HG02798 (cell line): ENCODE results near the gene DNAH3.

Experiments used
- ATAC-seq: cut with Tn5 transposase; IDR thresholded peaks from one replicate; pipeline ENCODE4 v1.9.1; 2021; ENCODE audit warnings: mild to moderate bottlenecking; ENCODE audit not compliant: unreplicated experiment, poor library complexity

DNAH3 gene

DNA sequence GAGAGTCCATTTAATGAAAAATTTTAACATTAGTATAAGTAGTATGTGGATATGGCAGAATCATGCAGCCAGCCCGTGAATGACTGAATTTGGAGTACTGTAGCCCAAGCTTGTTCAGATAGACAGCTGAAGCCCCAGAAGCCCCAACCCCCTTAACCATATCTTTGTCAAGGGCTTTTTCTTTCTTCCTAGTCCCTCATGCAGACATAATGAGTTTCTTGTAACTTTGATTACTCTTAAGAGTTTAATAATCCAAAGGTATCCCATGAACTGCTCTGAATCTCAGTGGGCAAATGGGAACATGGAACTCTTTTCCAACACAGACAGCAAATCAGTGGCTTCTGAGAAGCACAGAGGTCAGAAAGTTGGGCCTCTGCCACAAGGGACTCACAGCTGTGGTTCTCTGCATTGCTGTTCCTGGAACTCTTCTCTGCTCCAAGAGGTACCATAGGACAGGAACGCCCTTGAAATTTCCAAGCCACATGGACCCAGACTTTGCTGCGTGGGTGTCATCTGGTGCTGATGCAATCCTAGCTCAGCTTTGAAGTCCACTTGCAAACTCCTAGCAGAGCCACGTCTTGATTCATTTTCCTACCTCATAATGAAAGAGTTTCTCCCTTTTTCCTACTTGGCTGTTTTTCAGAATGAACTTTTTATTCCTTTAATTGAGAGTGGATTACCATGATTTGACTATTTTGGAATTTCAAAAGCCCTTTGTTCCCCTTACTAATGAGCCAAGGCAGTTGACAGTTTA is 232.0 kb downstream of the DNAH3 start:
- ATAC-seq: no peak

DNA sequence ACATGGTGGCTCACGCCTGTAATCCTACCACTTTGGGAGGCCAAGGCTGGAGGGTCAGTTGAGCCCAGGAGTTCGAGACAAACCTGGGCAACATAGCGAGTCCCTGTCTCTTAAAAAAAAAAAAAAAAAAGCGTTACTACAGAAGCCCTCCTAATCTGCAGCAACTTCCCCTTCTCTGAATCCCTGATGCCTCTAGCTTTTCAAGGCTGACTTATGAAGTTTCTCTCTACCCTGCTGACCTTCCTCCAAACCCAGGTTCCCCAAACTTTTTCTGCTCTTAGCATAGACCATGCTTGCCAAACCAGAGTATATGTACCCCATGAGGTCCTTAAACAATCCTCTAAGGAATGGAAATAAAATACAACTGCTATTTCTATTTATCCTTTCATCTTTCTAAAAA is 233.7 kb downstream of the DNAH3 start:
- no peak for ATAC-seq

DNA sequence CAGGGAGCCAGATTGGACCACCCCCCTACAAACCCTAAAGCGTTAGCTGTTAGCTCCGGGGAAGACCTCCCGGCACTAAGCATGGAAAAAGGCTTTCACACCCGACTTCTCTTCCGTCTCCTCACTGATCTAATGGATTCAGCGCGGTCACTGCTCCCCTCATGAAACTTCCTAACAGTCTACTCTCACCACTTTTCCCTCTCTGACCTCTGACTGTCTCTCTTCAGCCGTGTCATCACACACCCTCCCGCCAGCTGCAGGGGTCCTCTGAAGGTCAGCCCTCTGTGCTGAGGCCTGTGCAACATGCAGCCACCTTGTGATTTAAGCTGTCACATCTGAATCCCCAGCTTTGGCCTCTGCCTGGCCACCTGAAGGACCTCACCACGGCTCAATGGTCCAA is 234.4 kb downstream of the DNAH3 start:
- no peak for ATAC-seq

DNA sequence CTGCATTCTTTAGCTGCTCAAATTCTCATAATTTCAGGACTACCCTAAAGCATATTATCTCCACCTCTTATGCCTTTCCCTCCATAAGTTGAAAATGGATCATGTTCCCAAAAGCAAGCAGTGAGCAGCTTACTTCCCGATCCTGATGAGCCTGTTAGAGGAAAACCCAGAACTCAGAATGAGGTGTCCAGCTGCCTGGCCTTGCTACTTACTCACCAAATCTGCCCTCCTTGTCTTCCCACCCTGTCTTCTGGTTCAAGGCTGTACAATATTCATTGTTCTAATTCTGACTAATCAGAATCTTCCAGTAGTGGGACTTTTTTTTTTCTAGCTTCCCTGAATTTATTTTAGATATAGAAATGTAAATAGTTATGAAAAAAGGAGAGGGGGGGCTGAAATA is 239.3 kb downstream of the DNAH3 start:
- no peak for ATAC-seq

DNA sequence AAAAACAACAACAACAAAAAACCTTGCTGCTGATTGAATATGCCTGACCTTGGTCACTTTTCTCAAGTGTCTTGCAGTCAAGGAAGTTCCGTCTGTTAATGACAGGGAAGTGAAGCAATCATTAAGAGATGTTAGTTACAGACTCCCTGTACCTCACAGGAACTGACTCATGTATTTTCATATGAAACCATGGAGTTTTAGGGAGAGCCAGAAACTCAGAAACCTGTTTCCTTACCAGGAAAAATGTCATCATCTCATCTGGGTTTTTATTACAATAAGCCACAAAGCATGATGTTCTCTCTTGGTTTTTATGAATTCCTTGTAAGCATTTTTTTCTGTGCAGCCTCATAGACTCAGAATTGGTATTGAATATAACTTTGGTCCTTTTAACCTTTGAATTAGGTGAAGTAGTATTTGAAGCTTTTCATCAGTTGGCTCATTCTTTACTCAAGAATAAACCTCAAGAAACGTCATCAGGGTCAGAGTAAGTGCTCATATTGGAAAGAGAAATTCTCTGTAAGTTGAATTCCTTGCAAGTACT is 239.8 kb downstream of the DNAH3 start:
- ATAC-seq: no peak

DNA sequence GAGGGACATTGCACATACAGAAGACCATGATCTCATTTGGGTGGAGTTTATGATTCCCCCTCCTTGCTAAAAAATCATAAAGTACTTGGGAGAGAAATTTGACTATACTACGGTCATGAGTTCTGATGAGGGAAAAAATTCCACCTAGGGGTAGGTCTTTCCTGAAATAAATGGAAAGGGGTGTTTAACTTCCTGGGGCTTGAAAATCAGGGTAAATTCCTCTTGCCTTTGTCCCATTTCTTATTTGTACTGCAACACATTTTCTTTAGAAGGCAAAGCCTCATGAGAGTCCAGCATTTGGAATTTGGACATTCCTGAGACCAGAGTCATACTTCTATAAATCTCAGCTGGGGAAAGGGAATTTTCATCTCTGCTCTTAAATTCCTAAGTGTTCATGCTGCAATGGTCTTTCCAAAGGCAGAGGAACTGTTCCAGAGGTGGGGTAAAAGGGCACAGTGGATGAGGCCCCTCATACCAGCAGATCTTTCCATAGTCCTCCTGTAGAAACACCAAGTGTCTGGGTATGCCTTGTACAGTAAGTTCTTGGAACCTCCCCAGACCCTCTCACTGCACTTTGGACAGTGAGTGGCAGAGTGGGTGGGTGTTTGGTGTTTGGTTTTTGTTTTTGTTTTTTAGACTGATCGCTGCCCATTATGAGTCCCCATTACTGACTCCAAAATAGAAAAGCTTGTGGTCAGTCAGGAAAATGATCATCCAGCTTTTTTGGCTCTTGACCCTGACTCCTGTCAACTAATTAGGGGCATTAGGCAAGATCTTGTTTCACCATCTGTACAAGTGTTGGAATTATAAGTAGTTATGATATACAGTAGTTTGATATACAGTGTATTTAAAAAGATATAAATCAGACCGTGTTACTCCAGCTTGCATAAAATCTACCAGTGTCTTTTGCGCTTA is 244.0 kb downstream of the DNAH3 start:
- ATAC-seq: no peak

DNA sequence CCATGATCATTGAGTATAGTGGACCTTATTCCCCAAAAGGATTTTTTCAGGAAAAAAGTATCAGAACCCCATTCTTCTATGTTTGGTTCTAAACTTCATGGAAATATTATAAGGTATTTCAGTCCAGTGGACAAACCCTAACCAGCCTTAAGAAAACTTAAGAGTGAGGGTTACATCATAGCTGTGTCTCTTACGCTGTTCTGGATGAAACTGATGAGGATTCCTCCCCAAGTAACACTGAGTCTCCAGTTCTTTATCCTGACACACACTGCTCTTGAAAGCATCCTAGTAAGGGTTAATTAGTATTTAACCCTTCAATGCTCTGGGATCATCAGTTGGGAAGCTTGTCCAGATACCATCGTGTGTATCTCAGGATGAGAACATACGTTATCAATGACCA is 245.1 kb downstream of the DNAH3 start:
- ATAC-seq: no peak

DNA sequence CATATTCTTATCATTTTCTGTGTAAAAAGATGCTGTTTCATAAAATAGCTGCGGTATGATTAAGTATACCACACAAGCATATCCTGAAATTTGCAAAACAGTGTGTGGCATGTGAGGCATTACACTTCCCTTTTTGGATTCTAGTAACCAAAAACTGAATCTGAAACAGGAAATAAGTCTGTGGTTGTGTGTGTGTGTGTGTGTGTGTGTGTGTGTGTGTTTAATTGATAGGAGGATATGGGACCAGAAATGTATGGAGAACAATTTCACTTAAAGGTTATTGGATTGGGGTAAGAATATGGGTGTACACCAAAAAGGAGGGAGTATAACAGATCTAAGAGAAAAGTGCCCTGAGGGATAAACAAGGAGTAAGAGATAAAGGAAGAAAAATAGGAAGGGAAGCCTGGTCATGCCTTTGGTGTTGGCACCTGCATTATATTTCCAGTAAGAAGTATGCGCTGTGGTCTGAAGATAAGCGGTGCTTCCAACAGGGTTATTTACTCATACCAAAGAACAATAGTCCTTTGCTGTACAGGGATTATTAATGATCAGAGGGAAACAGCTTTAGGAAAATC is 246.1 kb downstream of the DNAH3 start:
- ATAC-seq: no peak

DNA sequence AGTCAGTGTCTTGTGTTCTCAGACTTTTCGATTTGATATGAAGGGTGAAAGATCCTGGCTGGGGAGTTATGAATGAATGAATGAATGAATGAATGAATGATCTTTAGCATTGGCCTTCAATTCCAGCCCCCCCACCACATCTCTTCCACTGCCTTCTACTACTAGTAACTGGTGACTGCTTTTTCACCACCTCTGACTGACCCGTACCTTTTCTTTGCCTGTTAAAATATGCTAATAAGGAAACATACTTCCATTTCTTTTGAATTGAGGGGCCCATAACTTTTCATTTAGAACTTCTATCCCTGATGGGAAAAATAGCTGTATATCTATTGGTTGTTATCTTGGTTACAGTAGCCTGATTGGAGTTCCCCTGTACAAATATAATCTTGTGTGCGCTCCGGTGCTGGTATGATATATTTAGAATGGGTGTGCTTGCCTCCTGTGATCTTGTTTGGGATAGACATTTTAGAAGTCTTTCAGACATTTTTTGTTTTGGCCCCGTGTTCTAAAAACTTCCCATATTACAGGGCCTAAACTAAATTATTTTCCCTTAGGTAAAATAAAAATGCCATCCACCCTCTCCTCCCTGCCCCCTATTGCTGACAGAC is 246.6 kb downstream of the DNAH3 start:
- ATAC-seq: no peak

DNA sequence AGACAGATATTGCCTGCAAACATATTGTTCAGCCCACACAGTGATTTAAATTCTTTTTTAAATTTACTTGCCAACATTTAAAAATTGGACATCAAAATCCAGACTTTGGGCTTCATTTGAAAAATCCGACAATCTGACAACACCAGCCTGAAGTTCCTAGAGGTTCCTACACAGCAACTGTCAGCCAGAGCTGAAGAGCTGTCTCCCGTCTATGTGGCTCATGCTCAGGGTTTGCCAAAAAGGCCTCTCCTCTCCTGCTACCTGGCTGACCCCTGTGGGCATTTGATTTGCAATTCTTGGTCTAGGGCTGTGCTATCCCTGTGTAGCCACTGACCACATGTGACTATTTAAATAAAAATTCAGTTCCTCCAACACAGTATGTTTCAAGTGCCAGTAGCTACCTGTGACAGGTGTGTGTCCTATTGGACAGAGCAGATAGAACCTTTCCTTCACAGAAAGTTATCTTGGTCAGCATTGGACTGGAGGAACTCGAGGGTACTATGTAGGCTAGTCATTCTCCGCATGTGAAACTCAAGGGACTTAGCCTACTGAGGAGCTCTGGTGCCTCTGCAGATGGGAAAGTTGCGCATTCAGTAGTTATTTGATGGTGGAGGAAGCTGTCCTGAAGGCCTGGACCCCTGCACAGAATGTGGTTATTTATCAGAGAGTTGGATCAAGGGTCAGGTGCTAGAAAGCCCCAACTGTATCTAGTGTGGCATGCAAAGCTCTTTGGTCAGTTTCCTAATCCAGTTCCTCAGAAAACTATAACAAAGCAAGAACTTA is 247.3 kb downstream of the DNAH3 start:
- no peak for ATAC-seq

DNA sequence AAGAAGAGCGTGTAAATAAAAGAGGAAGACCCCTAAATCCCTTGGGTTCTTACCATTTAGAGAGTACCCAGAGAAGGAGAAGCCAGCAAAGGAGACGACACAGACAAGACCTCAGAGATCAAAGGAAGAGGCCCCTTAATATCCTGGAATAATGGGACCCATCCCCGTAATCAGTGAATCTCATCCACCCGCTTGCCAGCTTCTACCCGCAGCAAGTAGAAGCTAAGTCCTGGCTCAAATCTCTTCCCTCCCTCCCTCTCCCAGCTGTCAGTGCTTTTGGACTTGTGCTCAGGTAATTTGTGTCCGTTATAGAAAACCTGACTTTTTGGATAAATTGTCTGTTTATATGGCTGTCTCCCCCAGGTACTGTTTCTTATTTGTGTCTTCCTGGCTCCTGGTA is 248.2 kb downstream of the DNAH3 start:
- ATAC-seq: no peak

DNA sequence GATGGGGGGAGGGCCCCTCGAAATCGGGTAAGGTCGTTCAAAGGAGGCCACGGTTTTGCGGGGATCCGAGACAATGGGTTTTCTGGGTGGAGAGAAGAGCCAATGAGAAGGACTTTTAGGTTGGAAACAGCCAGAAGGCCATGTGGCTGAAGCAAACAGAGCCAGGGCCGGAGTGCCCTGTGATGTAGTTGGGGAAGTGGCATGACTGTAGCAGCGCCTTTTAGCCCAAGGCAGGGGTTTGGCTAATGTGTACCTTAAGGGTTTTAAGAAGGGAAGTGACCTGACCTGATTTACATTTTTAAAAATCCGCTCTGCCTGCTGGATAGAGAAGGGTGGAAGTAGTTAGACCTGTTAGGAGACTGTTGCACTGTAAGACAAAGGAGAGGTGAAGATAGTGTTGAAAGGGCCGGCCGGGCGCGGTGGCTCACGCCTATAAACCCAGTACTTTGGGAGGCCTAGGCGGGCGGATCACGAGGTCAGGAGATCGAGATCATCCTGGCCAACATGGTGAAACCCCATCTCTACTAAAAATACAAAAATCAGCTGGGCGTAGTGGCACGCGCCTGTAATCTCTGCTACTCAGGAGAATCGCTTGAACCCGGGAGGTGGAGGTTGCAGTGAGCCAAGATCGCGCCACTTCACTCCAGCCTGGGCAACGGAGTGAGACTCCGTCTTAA is 249.1 kb downstream of the DNAH3 start:
- ATAC-seq: no peak

DNA sequence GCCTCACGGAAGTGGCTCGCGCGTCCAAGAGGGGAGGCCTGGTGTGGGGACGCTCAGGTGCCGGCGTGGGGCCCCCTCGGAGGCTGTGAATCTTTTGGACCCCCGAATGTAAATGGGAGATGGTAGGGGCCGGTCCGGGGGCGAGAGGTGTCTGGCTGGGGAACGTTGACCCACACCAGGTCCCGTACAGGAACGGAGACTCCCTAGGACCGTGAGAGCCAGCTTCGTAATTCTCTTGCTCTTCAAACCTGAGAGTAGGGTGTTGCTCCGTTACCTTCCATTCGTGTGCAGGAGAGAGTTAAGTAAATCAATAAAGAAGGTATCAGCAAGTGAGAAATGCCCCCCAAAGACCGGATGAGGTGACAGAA is 249.6 kb downstream of the DNAH3 start:
- no peak for ATAC-seq

DNA sequence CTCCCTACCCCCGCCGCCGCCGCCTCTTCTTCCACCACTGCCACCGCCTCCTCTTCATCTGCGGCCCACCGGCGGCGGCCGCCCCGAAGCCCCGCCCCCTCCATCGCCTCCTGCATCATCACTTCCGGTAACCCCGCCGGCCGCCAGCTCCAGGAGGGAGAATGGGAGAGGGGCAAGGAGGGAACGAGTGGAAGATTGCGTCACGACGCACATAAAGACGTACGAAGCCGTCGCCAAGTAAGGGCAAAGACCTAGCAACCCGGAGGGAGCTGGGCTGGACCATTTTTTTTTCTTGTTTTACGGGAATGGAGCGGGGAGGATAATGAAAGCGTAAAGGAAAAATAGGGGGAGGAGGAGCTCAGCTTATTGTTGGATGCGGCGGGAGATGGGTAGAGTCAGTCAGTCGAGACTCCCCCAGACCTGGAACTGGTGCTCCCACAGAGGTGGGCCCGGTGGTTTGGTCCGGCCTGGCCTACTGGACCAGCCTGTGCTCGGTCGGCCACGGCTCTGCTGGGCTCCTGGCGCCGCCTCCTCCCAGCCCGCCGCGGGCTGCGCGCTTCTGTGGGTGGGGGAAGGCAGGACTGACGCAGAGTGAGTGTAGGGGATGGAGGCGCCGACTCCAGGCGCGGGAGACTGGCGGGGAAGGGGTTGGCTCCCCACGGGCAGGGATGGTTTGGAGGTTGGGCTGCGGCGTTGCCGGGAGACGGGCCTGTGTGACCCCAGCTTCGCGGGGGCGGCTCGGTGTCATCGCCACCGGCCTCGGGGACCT is 250.2 kb downstream of the DNAH3 start, which contains the start of the genes DCUN1D3 and LYRM1:
Gene DCUN1D3 (minus strand): TSS at position 60 of the 769 bp plus-strand sequence. CDS start 37,820 bp downstream, outside the sequence.
Gene LYRM1 (plus strand): TSS at position 473 of the 769 bp plus-strand sequence. CDS start 14,785 bp downstream, outside the sequence.
- ATAC-seq: peak; percentile 83

DNA sequence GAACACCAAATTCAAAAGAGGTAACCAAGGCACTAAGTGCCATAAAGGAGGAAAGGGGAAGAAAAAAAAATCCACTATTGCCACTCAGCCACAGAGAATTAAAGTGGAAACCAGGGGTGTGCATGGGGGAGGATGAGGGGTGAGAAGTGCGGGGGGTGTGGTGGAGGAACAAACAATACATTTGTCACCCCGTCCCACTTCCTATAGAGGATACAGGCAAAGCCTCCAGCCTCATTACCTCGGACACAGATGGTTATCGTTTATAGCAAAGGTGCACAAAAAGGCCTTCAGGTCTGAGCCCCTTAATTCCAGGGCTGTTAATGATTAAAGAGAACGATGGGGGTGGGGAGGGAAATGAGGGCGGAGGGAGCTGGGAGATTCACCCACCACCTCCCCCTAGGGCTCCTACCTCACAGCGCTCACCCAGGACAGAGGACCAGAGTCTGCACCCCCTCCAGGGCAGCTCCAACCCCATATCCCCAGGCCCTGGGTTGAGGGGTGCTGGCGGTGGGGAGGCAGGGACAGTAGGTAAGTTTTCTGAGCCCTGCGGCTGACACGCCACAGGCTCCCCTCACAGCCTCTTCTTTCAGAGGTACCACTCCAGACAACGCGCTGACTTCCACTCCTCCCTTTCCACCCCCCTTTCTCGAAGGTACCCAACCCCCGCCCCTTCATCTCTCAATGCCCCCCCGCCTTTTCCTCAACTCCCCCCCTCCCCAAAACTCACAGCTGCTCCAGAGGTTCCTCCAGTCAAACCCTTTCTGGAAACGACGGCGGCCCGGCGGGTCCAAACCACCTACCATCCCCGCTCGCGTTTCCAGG is 251.0 kb downstream of the DNAH3 start:
- ATAC-seq: no peak

DNA sequence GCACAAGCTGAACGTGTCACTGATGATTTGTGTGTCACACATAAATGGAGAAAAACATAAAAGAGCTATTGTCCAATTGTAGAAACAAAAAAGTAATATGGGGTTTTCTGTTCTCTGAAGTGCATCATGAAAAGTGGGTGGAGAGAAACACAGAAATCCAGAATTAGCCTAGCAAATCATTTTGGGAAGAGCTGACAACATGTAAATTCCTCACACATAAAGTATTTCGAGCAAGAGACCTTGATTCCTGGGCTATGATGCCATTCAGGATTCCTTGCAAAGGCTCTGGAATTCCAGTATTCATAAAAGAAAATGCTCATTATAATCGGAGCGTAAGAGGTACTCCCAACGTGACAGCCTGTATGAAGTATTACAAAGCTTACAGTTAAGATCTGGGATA is 251.6 kb downstream of the DNAH3 start:
- no peak for ATAC-seq

DNA sequence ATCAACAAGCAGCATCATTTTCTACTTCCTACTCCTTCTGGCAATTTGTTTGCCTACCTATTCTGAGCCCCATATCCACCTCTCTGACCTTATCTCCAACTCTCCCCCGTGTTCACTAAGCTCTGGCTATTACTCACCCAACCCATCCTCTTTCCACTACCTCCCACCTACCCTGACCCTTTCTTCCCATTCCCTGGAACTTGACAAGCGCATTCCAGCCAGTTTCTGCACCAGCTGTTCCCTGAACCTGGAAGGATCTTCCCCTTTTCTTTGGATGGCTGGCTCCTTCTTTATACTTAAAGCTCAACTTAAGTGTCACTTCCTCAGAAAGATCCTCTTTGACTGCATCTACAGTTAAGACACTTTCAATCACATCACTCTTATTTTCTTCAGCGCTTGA is 252.7 kb downstream of the DNAH3 start:
- ATAC-seq: no peak
